ENCODE measurements around the gene TXNDC2.

Gene TXNDC2

GRCh38 chr18:9931678-9932077 is 45.9 kb downstream of the TXNDC2 start:
- DNase-seq (ENCODE audit: low spot score): no peak

GRCh38 chr18:9933865-9934264 is 48.1 kb downstream of the TXNDC2 start:
- no peak for DNase-seq (ENCODE audit: low spot score)

GRCh38 chr18:9934274-9934673 is 48.5 kb downstream of the TXNDC2 start:
- DNase-seq (ENCODE audit: low spot score): no peak

Data from GM03348 (cell line).